Measurements from ENCODE around the gene AP5M1. TPM values are rescaled to one million over a fixed set of nuclear protein-coding genes. Genes with fewer than 3 reads are reported as not detected.

The AP5M1 gene
- 16.5 and 20.7 TPM in 2 replicates for total RNA-seq

GRCh38 chr14:57268161-57269069 is at the start of gene AP5M1, which contains the start of gene EXOC5:
AP5M1 (plus strand) TSS chr14:57268971; CDS start chr14:57269315, 344 bp downstream.
EXOC5 (minus strand) TSS chr14:57268905; CDS start chr14:57268648, 257 bp downstream.

Other genes starting within 250 kb of the AP5M1 start
- gene EXOC5, start 66 bp upstream of the AP5M1 start, total RNA-seq = 86.5 and 97.2 TPM in 2 replicates
- gene NAA30, start 121.6 kb downstream of the AP5M1 start, total RNA-seq = 22.6 and 24.8 TPM in 2 replicates
- not detected in 2 replicates for gene CCDC198, start 224.9 kb downstream of the AP5M1 start, total RNA-seq

Measured in uterine smooth muscle cell (primary cell).